Measurements from ENCODE around the gene GOLGA1.

- TF ChIP-seq, protein P1, sequence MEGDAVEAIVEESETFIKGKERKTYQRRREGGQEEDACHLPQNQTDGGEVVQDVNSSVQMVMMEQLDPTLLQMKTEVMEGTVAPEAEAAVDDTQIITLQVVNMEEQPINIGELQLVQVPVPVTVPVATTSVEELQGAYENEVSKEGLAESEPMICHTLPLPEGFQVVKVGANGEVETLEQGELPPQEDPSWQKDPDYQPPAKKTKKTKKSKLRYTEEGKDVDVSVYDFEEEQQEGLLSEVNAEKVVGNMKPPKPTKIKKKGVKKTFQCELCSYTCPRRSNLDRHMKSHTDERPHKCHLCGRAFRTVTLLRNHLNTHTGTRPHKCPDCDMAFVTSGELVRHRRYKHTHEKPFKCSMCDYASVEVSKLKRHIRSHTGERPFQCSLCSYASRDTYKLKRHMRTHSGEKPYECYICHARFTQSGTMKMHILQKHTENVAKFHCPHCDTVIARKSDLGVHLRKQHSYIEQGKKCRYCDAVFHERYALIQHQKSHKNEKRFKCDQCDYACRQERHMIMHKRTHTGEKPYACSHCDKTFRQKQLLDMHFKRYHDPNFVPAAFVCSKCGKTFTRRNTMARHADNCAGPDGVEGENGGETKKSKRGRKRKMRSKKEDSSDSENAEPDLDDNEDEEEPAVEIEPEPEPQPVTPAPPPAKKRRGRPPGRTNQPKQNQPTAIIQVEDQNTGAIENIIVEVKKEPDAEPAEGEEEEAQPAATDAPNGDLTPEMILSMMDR (IDR thresholded peaks at IDR 0.05; ENCODE audit: insufficient read depth, low read depth, low read length), result peak; percentile 48
- TF ChIP-seq EZH2 (IDR thresholded peaks at IDR 0.05; ENCODE audit: insufficient read depth, low read length), result no peak
These were observed 46.1 kb downstream of the GOLGA1 start for GRCh38 chr9:124894741-124895170.
